Lung (tissue), 12 donors: Measurements from ENCODE around the gene MAGI3. TPM values are rescaled to one million over a fixed set of nuclear protein-coding genes. Genes with fewer than 3 reads are reported as not detected.

Experiments used
- ATAC-seq: fragments of 200-7000 bp; cut with Tn5 transposase; one replicate; pipeline ENCODE4 v1.9.1; 2020; ENCODE audit warnings: moderate number of reproducible peaks; ENCODE audit not compliant: insufficient read depth, low FRiP score
- DNase-seq, 3 donors: peaks; one replicate each; pipeline ENCODE4 v3.0.0-alpha.2; 2013 to 2017
- H3K27ac ChIP-seq, 2 donors: one replicate each; pipeline ENCODE4 v1.5.1; 2013; ENCODE audit warnings: mild to moderate bottlenecking in 2 of 2, moderate library complexity in 2 of 2, control low read depth in 1 of 2, inconsistent platforms in 1 of 2, low read depth in 1 of 2, low read length in 1 of 2
- H3K27me3 ChIP-seq, 3 donors: one replicate each; pipeline ENCODE4 v1.5.1; 2013; ENCODE audit warnings: low read length in 2 of 3; ENCODE audit not compliant: control insufficient read depth in 3 of 3, insufficient read depth in 3 of 3
- H3K36me3 ChIP-seq, 4 donors: one replicate each; pipeline ENCODE4 v1.5.1; 2013; ENCODE audit warnings: low read length in 4 of 4, mild to moderate bottlenecking in 1 of 4, moderate library complexity in 1 of 4; ENCODE audit not compliant: control insufficient read depth in 4 of 4, insufficient read depth in 4 of 4
- H3K4me1 ChIP-seq, 5 donors: one replicate each; pipeline ENCODE4 v1.5.1; 2013; ENCODE audit warnings: low read length in 5 of 5, mild to moderate bottlenecking in 2 of 5, moderate library complexity in 1 of 5; ENCODE audit not compliant: control insufficient read depth in 5 of 5, insufficient read depth in 5 of 5
- H3K4me3 ChIP-seq: one replicate; pipeline ENCODE4 v1.5.1; 2013; ENCODE audit warnings: mild to moderate bottlenecking, control low read depth, moderate library complexity
- H3K9ac ChIP-seq, 2 donors: one replicate each; pipeline ENCODE4 v1.5.1; 2013; ENCODE audit warnings: low read length in 2 of 2, control low read depth in 1 of 2; ENCODE audit not compliant: insufficient read depth in 1 of 2
- H3K9me3 ChIP-seq, 4 donors: one replicate each; pipeline ENCODE4 v1.5.1; 2013; ENCODE audit warnings: low read length in 3 of 4, mild to moderate bottlenecking in 1 of 4, moderate library complexity in 1 of 4; ENCODE audit not compliant: control insufficient read depth in 4 of 4, insufficient read depth in 3 of 4
- CTCF ChIP-seq: IDR thresholded peaks from 2 replicates; pipeline ENCODE4 v1.5.1; 2012; ENCODE audit warnings: mild to moderate bottlenecking; ENCODE audit errors: control extremely low read depth, extremely low read depth
- WGBS, 2 donors: extraction: QIAGEN DNeasy Blood & Tissue Kit; methylation state at CpG; one replicate each; pipeline ENCODE4 v1.1.7; 2013; 5-methylcytosine and 5-hydroxymethylcytosine counted together
- polyA plus RNA-seq, 2 donors: library from polyadenylated mRNA; stranded (reverse); fragments of 200-250 nt; gene quantifications; one replicate each; pipeline ENCODE4 v1.2.1, GENCODE V29; 2013
- total RNA-seq, 2 donors: library from RNA; depleted of rRNA in 1 of 2; stranded (reverse); fragments of >200 nt in 1 of 2; gene quantifications; one replicate each; pipeline ENCODE4 v1.2.1, GENCODE V29; 2014 to 2021
- donor health status: control.
- donor health status: control.
- donor health status: Bipolar disorder and iron deficiency.
- donor health status: healthy.
- donor health status: DM: yes; HTN: yes; CAD: no.

Gene MAGI3
- total and polyA plus RNA-seq, 4 donors: 7.5 to 137 (median 35.5) TPM

- H3K36me3 ChIP-seq: peaks cover 0 to 8% (median 3%) of the 10 kb centered on the region in 4 donors
- no peak overlapping the region for H3K4me3 ChIP-seq
- no peaks in the 10 kb centered on the region for H3K9me3 ChIP-seq
- no peaks in the 10 kb centered on the region for H3K27me3 ChIP-seq
- peaks cover 0 to 5% (median 0%) of the 10 kb centered on the region in 5 donors for H3K4me1 ChIP-seq
- no peak overlapping the region for H3K9ac ChIP-seq
- no peak overlapping the region for H3K27ac ChIP-seq
- ATAC-seq (no peak), DNase-seq (no peak)
- no peak for TF ChIP-seq CTCF
- WGBS, 2 donors: 88 to 90% methylated on average over 5 of the region's 5 CpGs
These were observed 220.1 kb downstream of the MAGI3 start for GRCh38 chr1:113610372-113610771.

- Histone ChIP-seq H3K9me3 (no peaks in the 10 kb centered on the region), H3K4me3 (no peak overlapping the region), H3K36me3 (peaks cover 0 to 3% (median 1%) of the 10 kb centered on the region in 4 donors), H3K27me3 (no peaks in the 10 kb centered on the region), H3K4me1 (peaks cover 0 to 5% (median 0%) of the 10 kb centered on the region in 5 donors), H3K27ac (no peak overlapping the region), H3K9ac (no peak overlapping the region)
- TF ChIP-seq CTCF: no peak
- DNase-seq (no peak), ATAC-seq (no peak)
These were observed 225.1 kb downstream of the MAGI3 start for GRCh38 chr1:113615425-113615824.

GRCh38 chr1:113616156-113616555 is 225.8 kb downstream of the MAGI3 start:
- Histone ChIP-seq H3K27ac (no peak overlapping the region), H3K4me1 (peaks cover 0 to 5% (median 0%) of the 10 kb centered on the region in 5 donors), H3K9me3 (no peaks in the 10 kb centered on the region), H3K36me3 (peaks cover 0 to 7% (median 2%) of the 10 kb centered on the region in 4 donors), H3K4me3 (no peak overlapping the region), H3K27me3 (no peaks in the 10 kb centered on the region), H3K9ac (no peak overlapping the region)
- DNase-seq: peak; percentile 16 to 72 (median 55)
- no peak for ATAC-seq
- no peak for TF ChIP-seq CTCF
- 72 to 91% methylated on average over 4 of the region's 4 CpGs for WGBS, 2 donors
